Neural cell (in vitro differentiated cells): ENCODE measurements around the gene ANO4. TPM values are rescaled to one million over a fixed set of nuclear protein-coding genes. Genes with fewer than 3 reads are reported as not detected.

Experiments used
- H2AFZ ChIP-seq: fragments of 200-600, 300-800 bp; sonication (generic), shearing (Covaris generic); 2 replicates; pipeline ENCODE4 v1.6.0; 2014; ENCODE audit warnings: low read depth, mild to moderate bottlenecking, antibody characterized with exemption, low read length, moderate library complexity
- H3F3A ChIP-seq: fragments of 200-600 bp; shearing (Covaris generic); 2 replicates; pipeline ENCODE4 v1.6.1; 2016; ENCODE audit warnings: mild to moderate bottlenecking, moderate library complexity, mixed read lengths, antibody characterized with exemption, low read length; ENCODE audit not compliant: insufficient read depth, poor library complexity, severe bottlenecking
- H3K27ac ChIP-seq: fragments of 200-600, 300-800 bp; sonication (generic), shearing (Covaris generic); 2 replicates; pipeline ENCODE4 v1.5.1; 2014; ENCODE audit warnings: mild to moderate bottlenecking, low read length, moderate library complexity
- H3K27me3 ChIP-seq: fragments of 300-800, 200-600 bp; sonication (generic), shearing (Covaris generic); 2 replicates; pipeline ENCODE4 v1.6.0; 2014; ENCODE audit warnings: mild to moderate bottlenecking, low read depth, low read length, moderate library complexity; ENCODE audit not compliant: insufficient read depth
- H3K36me3 ChIP-seq: fragments of 300-800, 200-600 bp; sonication (generic), shearing (Covaris generic); 2 replicates; pipeline ENCODE4 v1.5.1; 2014; ENCODE audit warnings: mild to moderate bottlenecking, antibody characterized with exemption, low read length, moderate library complexity; ENCODE audit not compliant: insufficient read depth
- H3K4me2 ChIP-seq: fragments of 300-800, 200-600 bp; sonication (generic), shearing (Covaris generic); 2 replicates; pipeline ENCODE4 v1.6.0; 2014; ENCODE audit warnings: mild to moderate bottlenecking, low read length
- H3K4me3 ChIP-seq: fragments of 300-800, 200-600 bp; sonication (generic), shearing (Covaris generic); 2 replicates; pipeline ENCODE4 v1.5.1; 2014; ENCODE audit warnings: mild to moderate bottlenecking, low read length, moderate library complexity
- H3K79me2 ChIP-seq: fragments of 200-600 bp; shearing (Covaris generic); replicated peaks from 2 replicates; pipeline ENCODE4 v1.6.0; 2014; ENCODE audit warnings: mild to moderate bottlenecking, low read length, moderate library complexity; ENCODE audit not compliant: insufficient read depth
- H3K9ac ChIP-seq: fragments of 300-800, 200-600 bp; sonication (generic), shearing (Covaris generic); 2 replicates; pipeline ENCODE4 v1.6.1; 2016; ENCODE audit warnings: mild to moderate bottlenecking, low read length, mixed read lengths
- H3K9me2 ChIP-seq: fragments of 200-600 bp; shearing (Covaris generic); 2 replicates; pipeline ENCODE4 v1.6.1; 2016; ENCODE audit warnings: mild to moderate bottlenecking, low read length, mixed read lengths; ENCODE audit not compliant: insufficient read depth
- H3K9me3 ChIP-seq: fragments of 200-600, 300-800 bp; sonication (generic), shearing (Covaris generic); 2 replicates; pipeline ENCODE4 v1.6.1; 2016; ENCODE audit warnings: mild to moderate bottlenecking, mixed run types, low read length, moderate library complexity, mixed read lengths
- H4K20me1 ChIP-seq: fragments of 200-600 bp; shearing (Covaris generic); 2 replicates; pipeline ENCODE4 v1.6.1; 2016; ENCODE audit warnings: mild to moderate bottlenecking, mixed run types; ENCODE audit not compliant: insufficient read depth
- CTCF ChIP-seq: fragments of 450-650 bp; IDR thresholded peaks from 2 replicates; pipeline ENCODE4 v1.5.1; 2014; ENCODE audit warnings: antibody characterized with exemption, mild to moderate bottlenecking, moderate library complexity; ENCODE audit not compliant: poor library complexity, severe bottlenecking
- EP300 ChIP-seq: fragments of 450-650 bp; conservative IDR thresholded peaks from 2 replicates; pipeline ENCODE4 v1.6.1; 2014; ENCODE audit warnings: antibody characterized with exemption, mild to moderate bottlenecking, moderate library complexity; ENCODE audit not compliant: poor library complexity, severe bottlenecking
- EZH2 ChIP-seq: fragments of 200-600, 300-800 bp; shearing (Covaris generic), sonication (generic); IDR thresholded peaks from 2 replicates; pipeline ENCODE4 v1.6.1; 2014; ENCODE audit warnings: antibody characterized with exemption, low read length, borderline replicate concordance, mild to moderate bottlenecking; ENCODE audit not compliant: insufficient read depth, poor library complexity, severe bottlenecking
- MXI1 ChIP-seq: fragments of 450-650 bp; conservative IDR thresholded peaks from 2 replicates; pipeline ENCODE4 v1.6.1; 2014; ENCODE audit warnings: antibody characterized with exemption, mild to moderate bottlenecking; ENCODE audit not compliant: poor library complexity, severe bottlenecking
- POLR2AphosphoS5 ChIP-seq: IDR thresholded peaks from 2 replicates; pipeline ENCODE4 v1.6.1; 2012
- RAD21 ChIP-seq: fragments of 450-650 bp; conservative IDR thresholded peaks from 2 replicates; pipeline ENCODE4 v1.6.1; 2014; ENCODE audit warnings: antibody characterized with exemption, mild to moderate bottlenecking, moderate library complexity
- REST ChIP-seq: IDR thresholded peaks from 2 replicates; pipeline ENCODE4 v1.6.1; 2012; ENCODE audit warnings: borderline replicate concordance
- SMC3 ChIP-seq: fragments of 450-650 bp; conservative IDR thresholded peaks from 2 replicates; pipeline ENCODE4 v1.6.1; 2014; ENCODE audit warnings: antibody characterized with exemption, mild to moderate bottlenecking, moderate library complexity; ENCODE audit not compliant: poor library complexity
- TAF1 ChIP-seq: IDR thresholded peaks from 2 replicates; pipeline ENCODE4 v1.6.1; 2012; ENCODE audit warnings: low read depth
- polyA plus RNA-seq: library from polyadenylated mRNA; depleted of rRNA; stranded (reverse); fragments of >200 nt; gene quantifications from 2 replicates; pipeline ENCODE4 v1.2.3, GENCODE V29; 2014

The ANO4 gene
- polyA plus RNA-seq, 1 donor from 2014 or later: 11.1 TPM

- H3K79me2 ChIP-seq: no peaks in the 10 kb centered on the region
- no peak overlapping the region for H3K4me3 ChIP-seq
- H2AFZ ChIP-seq: no peak overlapping the region
- H3K4me2 ChIP-seq: no peak overlapping the region
- no peak overlapping the region for H3K9ac ChIP-seq
- H3K9me3 ChIP-seq: no peaks in the 10 kb centered on the region
- H3K27ac ChIP-seq: no peak overlapping the region
- no peaks in the 10 kb centered on the region for H4K20me1 ChIP-seq
- H3F3A ChIP-seq: no peaks in the 10 kb centered on the region
- TF ChIP-seq SMC3 (no peak), EZH2 (no peak), EP300 (no peak), MXI1 (no peak), POLR2AphosphoS5 (no peak), TAF1 (no peak), CTCF (no peak), RAD21 (no peak), REST (no peak)
- no peaks in the 10 kb centered on the region for H3K9me2 ChIP-seq
- no peaks in the 10 kb centered on the region for H3K27me3 ChIP-seq
- H3K36me3 ChIP-seq: no peaks in the 10 kb centered on the region
Measured at GRCh38 chr12:101009274-101009673, 214.7 kb downstream of the ANO4 start.

- Histone ChIP-seq H3K27ac (no peak overlapping the region), H3F3A (no peaks in the 10 kb centered on the region), H3K79me2 (no peaks in the 10 kb centered on the region), H3K9me2 (no peaks in the 10 kb centered on the region), H3K4me2 (no peak overlapping the region), H3K27me3 (no peaks in the 10 kb centered on the region), H3K4me3 (no peak overlapping the region), H3K36me3 (no peaks in the 10 kb centered on the region), H3K9ac (no peak overlapping the region), H4K20me1 (no peaks in the 10 kb centered on the region), H3K9me3 (no peaks in the 10 kb centered on the region), H2AFZ (no peak overlapping the region)
- no peak for TF ChIP-seq REST
Measured at GRCh38 chr12:101010896-101011295, 216.3 kb downstream of the ANO4 start.
